GM20000 (cell line): ENCODE results near the gene KCNT2.
"Not testable (repeated sequence)": the region's sequence is repeated elsewhere in the genome, so short reads cannot be mapped to it uniquely, and the experiment has no call there.

Source experiments
- DNase-seq: peaks from one replicate; pipeline ENCODE4 v3.0.0; 2012; ENCODE audit warnings: low spot score
- CTCF ChIP-seq: IDR thresholded peaks from 2 replicates; pipeline ENCODE4 v1.5.1; 2012; ENCODE audit warnings: mild to moderate bottlenecking, control low read depth; ENCODE audit errors: extremely low read depth, missing control alignments

The KCNT2 gene

GRCh38 chr1:196271212-196271947, 336.9 kb downstream of the KCNT2 start:
- no peak for TF ChIP-seq CTCF
- DNase-seq = no peak

- DNase-seq = not testable (repeated sequence)
Measured at GRCh38 chr1:196263086-196263485, 345.2 kb downstream of the KCNT2 start.

GRCh38 chr1:196260270-196260669, 348.0 kb downstream of the KCNT2 start:
- TF ChIP-seq CTCF = no peak

GRCh38 chr1:196259316-196259715, 348.9 kb downstream of the KCNT2 start:
- TF ChIP-seq CTCF = no peak
- DNase-seq = no peak

More at GRCh38 chr1:196260270-196260669, 348.0 kb downstream of the KCNT2 start:
- no peak for DNase-seq

GRCh38 chr1:196255762-196256161, 352.5 kb downstream of the KCNT2 start:
- TF ChIP-seq CTCF = no peak
- DNase-seq = no peak

- TF ChIP-seq CTCF = no peak
- DNase-seq = no peak
Measured at GRCh38 chr1:196229546-196229945, 378.7 kb downstream of the KCNT2 start.

GRCh38 chr1:196214866-196215265, 393.4 kb downstream of the KCNT2 start:
- DNase-seq = no peak
- TF ChIP-seq CTCF = no peak

GRCh38 chr1:196209983-196210382, 398.3 kb downstream of the KCNT2 start:
- TF ChIP-seq CTCF = no peak
- DNase-seq = no peak
